Mononuclear cell (primary cell): ENCODE results near the gene ARID3C. TPM values are rescaled to one million over a fixed set of nuclear protein-coding genes. Genes with fewer than 3 reads are reported as not detected.

ENCODE experiments used
- H3K27me3 ChIP-seq: 2 replicates; pipeline ENCODE4 v1.6.0; 2011; ENCODE audit warnings: low read length, control low read depth; ENCODE audit not compliant: insufficient read depth
- H3K4me1 ChIP-seq: 2 replicates; pipeline ENCODE4 v1.5.1; 2011; ENCODE audit warnings: mild to moderate bottlenecking, low read length, control low read depth; ENCODE audit not compliant: insufficient read depth
- H3K4me3 ChIP-seq: 2 replicates; pipeline ENCODE4 v1.5.1; 2011; ENCODE audit warnings: mild to moderate bottlenecking, low read length, moderate library complexity
- H3K9me3 ChIP-seq: 2 replicates; pipeline ENCODE4 v1.5.1; 2011; ENCODE audit warnings: low read depth, mild to moderate bottlenecking, control low read depth, low read length
- total RNA-seq: library from RNA; depleted of rRNA; stranded (reverse); fragments of >200 nt; gene quantifications from one replicate; pipeline ENCODE4 v1.2.3, GENCODE V29; 2012

ARID3C gene, protein sequence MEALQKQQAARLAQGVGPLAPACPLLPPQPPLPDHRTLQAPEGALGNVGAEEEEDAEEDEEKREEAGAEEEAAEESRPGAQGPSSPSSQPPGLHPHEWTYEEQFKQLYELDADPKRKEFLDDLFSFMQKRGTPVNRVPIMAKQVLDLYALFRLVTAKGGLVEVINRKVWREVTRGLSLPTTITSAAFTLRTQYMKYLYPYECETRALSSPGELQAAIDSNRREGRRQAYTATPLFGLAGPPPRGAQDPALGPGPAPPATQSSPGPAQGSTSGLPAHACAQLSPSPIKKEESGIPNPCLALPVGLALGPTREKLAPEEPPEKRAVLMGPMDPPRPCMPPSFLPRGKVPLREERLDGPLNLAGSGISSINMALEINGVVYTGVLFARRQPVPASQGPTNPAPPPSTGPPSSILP
- total RNA-seq = not detected

- no peaks in the 10 kb centered on the region for H3K9me3 ChIP-seq
- H3K27me3 ChIP-seq = peaks cover 70% of the 10 kb centered on the region
- H3K4me3 ChIP-seq = no peak within 1 kb of the TSS
- H3K4me1 ChIP-seq = peaks cover 12% of the 10 kb centered on the region
These were observed at the start of gene ARID3C for GRCh38 chr9:34628656-34629490. TSS of gene ARID3C (minus strand) at chr9:34629066. CDS start at chr9:34628014, 1,052 bp downstream.

GRCh38 chr9:34675869-34676268 lies 47.0 kb upstream of the ARID3C start:
- Histone ChIP-seq H3K4me3 (no peak overlapping the region), H3K4me1 (no peaks in the 10 kb centered on the region), H3K9me3 (no peaks in the 10 kb centered on the region), H3K27me3 (no peaks in the 10 kb centered on the region)

- Histone ChIP-seq H3K9me3 (no peaks in the 10 kb centered on the region), H3K27me3 (no peaks in the 10 kb centered on the region), H3K4me3 (no peak overlapping the region)
These were observed 46.3 kb upstream of the ARID3C start for GRCh38 chr9:34675048-34675714.

DNA sequence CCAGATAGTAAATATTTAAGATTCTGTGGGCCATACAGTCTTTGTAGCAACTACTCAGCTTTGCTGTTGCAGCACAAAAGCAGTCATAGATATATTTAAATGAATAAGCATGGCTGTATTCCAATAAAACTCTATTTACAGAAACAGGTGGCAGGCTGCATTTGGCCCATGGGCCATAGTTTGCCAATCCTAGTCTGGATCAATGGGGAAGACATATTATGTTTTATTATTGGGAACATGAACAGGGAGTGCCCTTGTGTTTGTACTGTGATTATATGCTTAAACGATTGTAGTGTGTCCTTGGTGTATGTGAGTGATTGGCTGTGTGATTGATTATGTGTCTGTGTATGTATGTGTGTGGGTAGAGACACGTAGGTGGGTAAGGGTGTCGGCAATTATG lies 45.6 kb upstream of the ARID3C start:
- H3K4me1 ChIP-seq = no peaks in the 10 kb centered on the region
- H3K27me3 ChIP-seq = no peaks in the 10 kb centered on the region
- no peaks in the 10 kb centered on the region for H3K9me3 ChIP-seq
- no peak overlapping the region for H3K4me3 ChIP-seq

More at GRCh38 chr9:34675048-34675714, 46.3 kb upstream of the ARID3C start:
- H3K4me1 ChIP-seq = no peaks in the 10 kb centered on the region

DNA sequence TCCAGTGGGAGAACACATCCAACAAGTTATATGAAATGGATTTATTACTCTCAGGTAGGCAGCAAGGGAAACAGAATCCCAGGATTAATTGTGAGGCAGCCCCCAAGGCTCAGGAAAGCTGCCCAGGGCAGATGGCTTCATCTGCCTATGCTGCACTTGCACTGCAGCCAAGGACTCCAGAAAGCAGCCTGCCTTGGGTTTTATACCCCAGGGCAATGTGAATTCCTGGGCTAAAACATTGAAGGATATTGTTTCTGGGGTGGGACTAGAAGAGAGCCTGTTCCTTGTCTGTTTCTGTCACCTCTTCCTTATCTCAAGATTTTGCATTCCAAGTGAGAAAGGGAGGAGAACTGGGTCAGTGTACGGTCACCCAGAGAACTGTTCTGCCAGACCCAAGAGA lies 42.4 kb upstream of the ARID3C start:
- H3K27me3 ChIP-seq = no peaks in the 10 kb centered on the region
- H3K4me1 ChIP-seq = peaks cover 1% of the 10 kb centered on the region
- no peak overlapping the region for H3K4me3 ChIP-seq
- no peaks in the 10 kb centered on the region for H3K9me3 ChIP-seq

- no peak overlapping the region for H3K4me3 ChIP-seq
- no peaks in the 10 kb centered on the region for H3K27me3 ChIP-seq
- no peaks in the 10 kb centered on the region for H3K9me3 ChIP-seq
- H3K4me1 ChIP-seq = peaks cover 7% of the 10 kb centered on the region
These were observed 41.1 kb upstream of the ARID3C start for GRCh38 chr9:34669809-34670562.

GRCh38 chr9:34665381-34666250 lies 36.8 kb upstream of the ARID3C start:
- Histone ChIP-seq H3K27me3 (no peaks in the 10 kb centered on the region), H3K9me3 (no peaks in the 10 kb centered on the region), H3K4me3 (peak overlapping the region; percentile 76), H3K4me1 (peaks cover 39% of the 10 kb centered on the region)

DNA sequence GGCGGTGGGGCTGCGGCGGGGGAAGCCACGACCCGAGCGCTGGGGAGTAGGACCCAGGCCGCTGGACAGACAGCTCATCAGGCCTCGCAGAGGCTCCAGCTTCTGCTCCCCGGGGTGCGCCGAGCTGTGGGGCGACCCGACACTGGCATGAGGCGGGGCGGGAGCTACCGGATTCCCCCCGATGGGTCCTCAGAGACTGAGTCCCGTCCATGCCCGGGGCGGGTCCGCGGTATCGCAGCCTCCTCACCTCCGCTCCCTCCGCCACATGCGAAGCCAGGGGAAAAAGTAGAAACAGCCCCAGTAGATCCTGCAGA lies 36.2 kb upstream of the ARID3C start:
- Histone ChIP-seq H3K4me3 (peak overlapping the region; percentile 43), H3K9me3 (no peaks in the 10 kb centered on the region), H3K27me3 (no peaks in the 10 kb centered on the region), H3K4me1 (peaks cover 39% of the 10 kb centered on the region)

GRCh38 chr9:34664281-34665066 lies 35.6 kb upstream of the ARID3C start:
- H3K27me3 ChIP-seq = no peaks in the 10 kb centered on the region
- peaks cover 39% of the 10 kb centered on the region for H3K4me1 ChIP-seq
- H3K9me3 ChIP-seq = no peaks in the 10 kb centered on the region
- H3K4me3 ChIP-seq = peak overlapping the region; percentile 43

- H3K27me3 ChIP-seq = no peaks in the 10 kb centered on the region
- H3K4me1 ChIP-seq = peaks cover 39% of the 10 kb centered on the region
- H3K4me3 ChIP-seq = no peak overlapping the region
- H3K9me3 ChIP-seq = no peaks in the 10 kb centered on the region
These were observed 34.4 kb upstream of the ARID3C start for GRCh38 chr9:34663303-34663605.

- no peaks in the 10 kb centered on the region for H3K27me3 ChIP-seq
- no peaks in the 10 kb centered on the region for H3K9me3 ChIP-seq
- H3K4me3 ChIP-seq = no peak within 1 kb of the TSS
- H3K4me1 ChIP-seq = peaks cover 39% of the 10 kb centered on the region
These were observed 33.8 kb upstream of the ARID3C start, which contains the start of gene CCL27 for GRCh38 chr9:34662526-34663302. TSS of gene CCL27 (minus strand) at chr9:34662657. CDS start at chr9:34662633, 24 bp downstream.

GRCh38 chr9:34659592-34660253 lies 30.9 kb upstream of the ARID3C start:
- no peaks in the 10 kb centered on the region for H3K9me3 ChIP-seq
- H3K4me3 ChIP-seq = no peak overlapping the region
- H3K4me1 ChIP-seq = peaks cover 30% of the 10 kb centered on the region
- H3K27me3 ChIP-seq = no peaks in the 10 kb centered on the region
